Gastrocnemius medialis (tissue), 4 donors: Measurements from ENCODE around the gene DCAF5. TPM values are rescaled to one million over a fixed set of nuclear protein-coding genes. Genes with fewer than 3 reads are reported as not detected.

Experiments
- ATAC-seq, 2 donors: fragments of 150-250 bp; one replicate each; pipeline ENCODE4 v1.9.1; 2016
- DNase-seq, 2 donors: peaks; one replicate each; pipeline ENCODE4 v3.0.0-alpha.2; 2019
- H3K27ac ChIP-seq, 4 donors: fragments of 200-600 bp; sonication (generic); 1 replicate in 1 of 4; 2 replicates in 3 of 4; pipeline ENCODE4 v1.5.1; 2016 to 2018; ENCODE audit warnings: mild to moderate bottlenecking in 2 of 4, moderate library complexity in 1 of 4
- H3K27me3 ChIP-seq, 3 donors: fragments of 200-600 bp; sonication (generic) in 2 of 3; 1 replicate in 1 of 3; 2 replicates in 2 of 3; pipeline versions ENCODE4 v1.5.1 to v1.6.0; 2016 to 2019; ENCODE audit warnings: mild to moderate bottlenecking in 1 of 3, moderate library complexity in 1 of 3
- H3K36me3 ChIP-seq, 2 donors: fragments of 200-600 bp; sonication (generic) in 1 of 2; one replicate each; pipeline ENCODE4 v1.5.1; 2017 to 2018
- H3K4me1 ChIP-seq, 2 donors: fragments of 200-600 bp; sonication (generic) in 1 of 2; one replicate each; pipeline ENCODE4 v1.5.1; 2016 to 2017; ENCODE audit warnings: mild to moderate bottlenecking in 2 of 2
- H3K4me3 ChIP-seq, 4 donors: fragments of 200-600 bp; sonication (generic) in 3 of 4; 1 replicate in 1 of 4; 2 replicates in 3 of 4; pipeline ENCODE4 v1.5.1; 2016 to 2019; ENCODE audit warnings: mild to moderate bottlenecking in 2 of 4
- H3K9me3 ChIP-seq, 3 donors: fragments of 200-600 bp; sonication (generic) in 2 of 3; 1 replicate in 1 of 3; 2 replicates in 2 of 3; pipeline ENCODE4 v1.5.1; 2016 to 2019
- POLR2A ChIP-seq, 2 donors: fragments of 450-650 bp; IDR thresholded peaks; one replicate each; pipeline ENCODE4 v1.6.1; 2017; ENCODE audit warnings: antibody characterized with exemption in 2 of 2, mild to moderate bottlenecking in 2 of 2, moderate library complexity in 2 of 2
- in situ Hi-C, 4 donors: fragments of 200-750 bp; cut with MboI; loops; one replicate each; pipeline versions ENCODE4 v1.15.0 to v1.8.0; 2017; ENCODE audit warnings: low sequenced_read_pairs in 4 of 4
- intact Hi-C: fragments of 100-400 bp; cut with DNase I; formaldehyde crosslinking; loops from one replicate; pipeline ENCODE4 v1.15.1; 2023; ENCODE audit warnings: low total_unique reads
- total RNA-seq, 4 donors: library from RNA; depleted of rRNA; stranded (reverse); fragments of >200 nt; gene quantifications; one replicate each; pipeline versions ENCODE4 v1.1.0 to v1.2.3, GENCODE V29; 2016
- TF ChIP-seq, protein P1 (sequence below), 5 experiments: fragments of 450-650 bp in 3 of 5; fragments of 200-600 bp in 2 of 5; sonication (generic) in 2 of 5; IDR thresholded peaks in 4 of 5; conservative IDR thresholded peaks in 1 of 5; 1 replicate in 4 of 5; 2 replicates in 1 of 5; pipeline ENCODE4 v1.5.1; 2016 to 2019; ENCODE audit warnings: antibody characterized with exemption in 5 of 5, mild to moderate bottlenecking in 3 of 5, moderate library complexity in 3 of 5

The DCAF5 gene
- total RNA-seq, 4 donors from 2014 or later: 45.9 to 96.6 (median 66.8) TPM

DNA sequence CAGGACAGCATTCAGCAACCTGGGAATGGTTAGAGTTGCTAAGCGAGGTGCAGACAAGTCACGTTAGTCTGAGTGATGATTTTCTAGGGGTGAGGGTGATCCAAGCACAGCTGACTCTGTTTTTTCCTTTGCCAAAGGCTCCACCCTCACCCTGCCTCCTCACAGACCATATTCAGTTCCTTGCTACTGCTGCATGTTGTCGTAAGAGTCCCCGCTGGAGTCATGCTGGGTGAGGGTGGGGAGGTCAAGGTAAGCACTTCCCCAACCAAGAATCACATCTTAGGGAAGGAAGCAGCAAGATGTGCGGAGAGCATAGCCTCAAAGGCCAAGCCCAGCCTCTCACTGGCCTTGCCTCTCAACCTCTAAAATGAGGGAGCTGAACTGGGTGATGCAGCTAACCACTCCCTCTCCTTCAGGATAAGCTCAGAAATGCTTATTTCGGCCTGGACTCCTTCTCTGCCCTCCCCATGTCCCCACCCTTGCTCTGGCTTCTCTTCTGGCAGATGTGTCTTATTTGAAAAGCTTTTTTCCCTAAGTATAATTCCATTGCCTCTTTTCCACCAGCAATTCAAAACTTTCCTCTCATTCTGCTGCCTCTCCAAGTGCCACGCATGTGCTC, 107.0 kb downstream of the DCAF5 start:
- intact Hi-C loops: no loop called here
- no peaks in the 10 kb centered on the region for H3K9me3 ChIP-seq
- in situ Hi-C loops: no loop called here

DNA sequence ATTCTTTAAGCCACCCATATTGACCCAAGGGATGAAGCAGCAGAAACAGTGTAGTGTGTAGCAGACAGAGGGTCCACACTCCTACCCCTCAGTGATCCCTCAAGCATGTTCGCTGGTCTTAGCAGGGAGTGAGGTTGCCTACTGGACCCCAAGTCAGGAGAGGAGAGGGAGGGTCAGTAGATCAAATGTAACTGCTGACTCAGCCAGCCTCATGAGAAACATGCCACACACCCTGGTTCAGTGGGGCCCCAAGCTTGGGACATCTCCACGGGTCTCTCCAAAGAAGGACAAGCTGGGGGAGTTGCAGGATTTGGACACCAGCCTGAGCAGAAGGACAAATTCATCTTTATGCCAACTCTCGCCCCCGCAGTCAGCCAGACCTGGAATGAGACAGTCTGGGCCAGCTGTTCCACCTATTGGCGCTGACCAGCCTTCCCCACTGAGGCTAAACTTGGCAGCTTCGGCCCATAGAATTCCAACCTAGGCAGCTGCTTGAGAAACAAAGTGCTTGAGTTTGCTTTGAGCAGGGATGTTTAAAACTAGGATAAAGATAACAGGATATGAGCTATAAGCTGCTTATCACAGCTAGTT, 107.9 kb downstream of the DCAF5 start:
- peaks cover 0 to 5% (median 0%) of the 10 kb centered on the region in 3 donors for H3K27me3 ChIP-seq
- DNase-seq (peak in 1 of 2 donors; percentile 30), ATAC-seq (no peak)
- in situ Hi-C loops (no loop called here), intact Hi-C loops (no loop called here)
- no peak overlapping the region for H3K4me3 ChIP-seq
- TF ChIP-seq, protein P1, sequence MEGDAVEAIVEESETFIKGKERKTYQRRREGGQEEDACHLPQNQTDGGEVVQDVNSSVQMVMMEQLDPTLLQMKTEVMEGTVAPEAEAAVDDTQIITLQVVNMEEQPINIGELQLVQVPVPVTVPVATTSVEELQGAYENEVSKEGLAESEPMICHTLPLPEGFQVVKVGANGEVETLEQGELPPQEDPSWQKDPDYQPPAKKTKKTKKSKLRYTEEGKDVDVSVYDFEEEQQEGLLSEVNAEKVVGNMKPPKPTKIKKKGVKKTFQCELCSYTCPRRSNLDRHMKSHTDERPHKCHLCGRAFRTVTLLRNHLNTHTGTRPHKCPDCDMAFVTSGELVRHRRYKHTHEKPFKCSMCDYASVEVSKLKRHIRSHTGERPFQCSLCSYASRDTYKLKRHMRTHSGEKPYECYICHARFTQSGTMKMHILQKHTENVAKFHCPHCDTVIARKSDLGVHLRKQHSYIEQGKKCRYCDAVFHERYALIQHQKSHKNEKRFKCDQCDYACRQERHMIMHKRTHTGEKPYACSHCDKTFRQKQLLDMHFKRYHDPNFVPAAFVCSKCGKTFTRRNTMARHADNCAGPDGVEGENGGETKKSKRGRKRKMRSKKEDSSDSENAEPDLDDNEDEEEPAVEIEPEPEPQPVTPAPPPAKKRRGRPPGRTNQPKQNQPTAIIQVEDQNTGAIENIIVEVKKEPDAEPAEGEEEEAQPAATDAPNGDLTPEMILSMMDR (IDR thresholded peaks at IDR 0.05 in 4 of 5, conservative IDR thresholded peaks at IDR 0.05 in 1 of 5): no peak
- TF ChIP-seq POLR2A (IDR thresholded peaks at IDR 0.05): no peak
- peak overlapping the region; percentile 21 to 78 (median 62) for H3K27ac ChIP-seq
- H3K36me3 ChIP-seq: no peaks in the 10 kb centered on the region
- H3K9me3 ChIP-seq: no peaks in the 10 kb centered on the region
- H3K4me1 ChIP-seq: peaks cover 37 to 53% of the 10 kb centered on the region in 2 donors

More for the DNA sequence above, 107.0 kb downstream of the DCAF5 start:
- Histone ChIP-seq H3K36me3 (no peaks in the 10 kb centered on the region), H3K27me3 (peaks cover 0 to 5% (median 0%) of the 10 kb centered on the region in 3 donors), H3K4me3 (no peak overlapping the region), H3K4me1 (peaks cover 47 to 62% of the 10 kb centered on the region in 2 donors), H3K27ac (peak overlapping the region; percentile 21 to 78 (median 62))
- no peak for ATAC-seq
- no peak for TF ChIP-seq POLR2A (IDR thresholded peaks at IDR 0.05)
- TF ChIP-seq, protein P1 (IDR thresholded peaks at IDR 0.05 in 4 of 5, conservative IDR thresholded peaks at IDR 0.05 in 1 of 5): no peak
- DNase-seq: no peak

DNA sequence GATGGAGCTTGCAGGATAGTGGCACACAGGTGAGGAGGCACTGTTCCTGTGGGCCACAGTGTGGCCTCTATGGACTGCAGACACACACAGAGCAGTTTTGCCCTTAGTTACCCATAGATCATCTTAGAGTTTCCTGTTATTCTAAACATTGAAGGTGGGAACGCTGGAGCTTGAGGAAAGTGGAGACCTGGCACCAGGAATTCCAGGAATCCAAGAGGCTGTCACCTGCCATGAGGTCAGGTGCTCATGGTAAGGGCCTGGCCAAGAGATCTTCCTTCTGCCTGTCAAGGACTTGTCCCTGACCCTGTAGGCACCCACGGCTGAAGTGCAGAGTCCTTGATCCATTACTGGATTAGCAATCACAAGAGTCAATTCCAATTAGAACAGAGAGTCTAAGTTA, 108.6 kb downstream of the DCAF5 start:
- Histone ChIP-seq H3K27me3 (peaks cover 0 to 5% (median 0%) of the 10 kb centered on the region in 3 donors), H3K9me3 (no peaks in the 10 kb centered on the region), H3K4me3 (no peak overlapping the region), H3K4me1 (peaks cover 31 to 45% of the 10 kb centered on the region in 2 donors), H3K27ac (peak overlapping the region in 3 of 4 donors; percentile 12 to 78 (median 61)), H3K36me3 (no peaks in the 10 kb centered on the region)
- in situ Hi-C loops: no loop called here
- TF ChIP-seq POLR2A (IDR thresholded peaks at IDR 0.05): no peak
- TF ChIP-seq, protein P1 (IDR thresholded peaks at IDR 0.05 in 4 of 5, conservative IDR thresholded peaks at IDR 0.05 in 1 of 5): no peak
- intact Hi-C loops: no loop called here
- DNase-seq (no peak), ATAC-seq (no peak)

DNA sequence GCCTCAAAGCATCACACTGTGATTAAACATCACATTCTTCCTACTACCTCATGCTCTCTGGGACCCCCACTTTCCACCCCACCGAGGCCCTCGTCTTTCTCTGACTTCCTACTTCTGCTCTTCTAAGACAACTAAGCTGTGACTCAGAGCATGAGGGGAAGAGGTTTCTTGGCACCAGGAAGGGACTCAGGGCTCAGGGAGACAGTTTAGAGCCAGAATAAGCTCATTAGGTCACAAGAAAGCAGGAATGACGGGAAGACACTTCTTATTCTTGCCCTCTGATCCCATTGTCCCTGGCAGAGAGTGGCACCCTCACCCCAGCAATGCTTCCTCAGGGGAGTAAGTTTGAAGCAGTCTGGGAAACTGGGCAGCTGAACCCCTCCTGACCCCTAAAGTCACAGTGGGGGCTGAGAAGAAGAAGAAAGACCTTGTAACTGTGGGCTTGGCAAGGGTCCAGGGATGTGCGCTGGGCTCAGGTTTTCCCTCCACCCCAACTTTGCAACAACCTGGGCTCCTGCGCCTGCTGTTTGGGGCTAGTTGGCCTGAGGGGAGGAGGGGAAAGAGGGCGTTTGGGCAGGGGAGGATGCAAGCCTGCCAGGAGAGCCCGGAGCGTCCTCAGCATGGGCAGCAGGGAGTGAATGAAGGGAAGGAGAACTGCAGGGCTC, 109.2 kb downstream of the DCAF5 start:
- Histone ChIP-seq H3K4me1 (peaks cover 30 to 44% of the 10 kb centered on the region in 2 donors), H3K4me3 (no peak overlapping the region), H3K27me3 (peaks cover 0 to 5% (median 0%) of the 10 kb centered on the region in 3 donors), H3K9me3 (no peaks in the 10 kb centered on the region), H3K27ac (peak overlapping the region in 3 of 4 donors; percentile 36 to 58 (median 46)), H3K36me3 (no peaks in the 10 kb centered on the region)
- intact Hi-C loops (no loop called here), in situ Hi-C loops (no loop called here)
- ATAC-seq (no peak), DNase-seq (peak in 1 of 2 donors; percentile 33)
- TF ChIP-seq, protein P1 (IDR thresholded peaks at IDR 0.05 in 4 of 5, conservative IDR thresholded peaks at IDR 0.05 in 1 of 5): no peak
- TF ChIP-seq POLR2A (IDR thresholded peaks at IDR 0.05): no peak
